HepG2 (cell line): ENCODE data around the gene PIEZO1. TPM values are rescaled to one million over a fixed set of nuclear protein-coding genes. Genes with fewer than 3 reads are reported as not detected.

Experiments used
- ATAC-seq: fragments of 200-7000 bp; cut with Tn5 transposase; 3 replicates; pipeline ENCODE4 v1.9.1; 2020; ENCODE audit warnings: mild to moderate bottlenecking, moderate library complexity
- BruUV-seq: library from RNA; stranded (reverse); fragments of 400-500 nt; replicated peaks from 2 replicates; lab custom pipeline; 2021; lab: Mats Ljungman, UMichigan
- CTCF ChIA-PET: fragments of 300-600 bp; formaldehyde crosslinking; extraction: SDS; loops from one replicate; lab custom pipeline; 2021; ENCODE audit warnings: low total read pairs, inconsistent platforms, low intra/inter-chr PET ratio; lab: Yijun Ruan, JAX
- POLR2A ChIA-PET: fragments of 350-600 bp; sonication (Branson Sonifier 250); formaldehyde crosslinking; loops from one replicate; lab custom pipeline; 2020; ENCODE audit warnings: antibody characterized with exemption, inconsistent platforms; lab: Yijun Ruan, JAX
- DNase-seq: peaks from one replicate; pipeline ENCODE4 v3.0.0-alpha.2; 2015; ENCODE audit warnings: low spot score
- FAIRE-seq: peaks from 3 replicates; lab custom pipeline; 2011; peaks lifted over from hg19 to GRCh38; lab: Jason Lieb, UNC
- H2AFZ ChIP-seq: one replicate; pipeline ENCODE4 v1.6.1; 2011; ENCODE audit warnings: low read length, inconsistent platforms
- H3K27ac ChIP-seq: fragments of 300-600 bp; 3 replicates; pipeline ENCODE4 v1.8.0; 2011; ENCODE audit warnings: mixed run types, mild to moderate bottlenecking, mixed read lengths, low read length, inconsistent platforms; ENCODE audit not compliant: insufficient read depth; ENCODE audit errors: extremely low read length
- H3K27me3 ChIP-seq, 2 experiments: fragments of 200-600 bp in 1 of 2; 2 replicates in 1 of 2; 3 replicates in 1 of 2; pipeline versions ENCODE4 v1.6.0 to v1.8.0; 2011; ENCODE audit warnings: low read length in 2 of 2, mild to moderate bottlenecking in 2 of 2, moderate library complexity in 2 of 2, inconsistent platforms in 1 of 2; ENCODE audit not compliant: insufficient read depth in 2 of 2, control insufficient read depth in 1 of 2
- H3K36me3 ChIP-seq, 2 experiments: fragments of 200-600 bp in 1 of 2; replicated peaks in 1 of 2; 2 replicates in 1 of 2; 3 replicates in 1 of 2; pipeline versions ENCODE4 v1.5.1 to v1.8.0; 2011; ENCODE audit warnings: low read length in 2 of 2, inconsistent platforms in 1 of 2; ENCODE audit not compliant: insufficient read depth in 2 of 2, control insufficient read depth in 1 of 2
- H3K4me1 ChIP-seq: 2 replicates; pipeline ENCODE4 v1.5.1; 2012; ENCODE audit warnings: low read length, inconsistent platforms; ENCODE audit not compliant: insufficient read depth
- H3K4me2 ChIP-seq: 2 replicates; pipeline ENCODE4 v1.6.0; 2011; ENCODE audit warnings: low read depth, low read length, inconsistent platforms
- H3K4me3 ChIP-seq, 3 experiments: fragments of 200-600 bp in 1 of 3; sonication (generic), shearing (Covaris generic) in 1 of 3; replicated peaks in 1 of 3; 2 replicates each; pipeline ENCODE4 v1.5.1; 2011 to 2016; ENCODE audit warnings: low read length in 3 of 3, inconsistent platforms in 2 of 3, low read depth in 2 of 3, mild to moderate bottlenecking in 2 of 3, control low read depth in 1 of 3, mixed read lengths in 1 of 3; ENCODE audit not compliant: insufficient read depth in 1 of 3
- H3K79me2 ChIP-seq: one replicate; pipeline ENCODE4 v1.6.1; 2011; ENCODE audit warnings: low read length, inconsistent platforms; ENCODE audit not compliant: insufficient read depth
- H3K9ac ChIP-seq: 2 replicates; pipeline ENCODE4 v1.6.0; 2011; ENCODE audit warnings: mild to moderate bottlenecking, low read depth, low read length, inconsistent platforms; ENCODE audit not compliant: insufficient read depth
- H3K9me3 ChIP-seq: 2 replicates; pipeline ENCODE4 v1.5.1; 2012; ENCODE audit warnings: mild to moderate bottlenecking, low read length
- H4K20me1 ChIP-seq: 2 replicates; pipeline ENCODE4 v1.6.0; 2011; ENCODE audit warnings: inconsistent platforms, mild to moderate bottlenecking, low read length, moderate library complexity; ENCODE audit not compliant: insufficient read depth
- AGO1 ChIP-seq: fragments of 200-400 bp; formaldehyde crosslinking; IDR thresholded peaks from 2 replicates; pipeline ENCODE4 v1.6.1; 2017; ENCODE audit warnings: mild to moderate bottlenecking, low read depth, low read length, moderate library complexity; ENCODE audit not compliant: poor library complexity, severe bottlenecking
- AGO2 ChIP-seq: fragments of 200-400 bp; formaldehyde crosslinking; optimal IDR thresholded peaks from 2 replicates; pipeline ENCODE3; 2017; ENCODE audit warnings: mild to moderate bottlenecking, low read depth, low read length, moderate library complexity
- CC2D1A ChIP-seq: sonication (generic); formaldehyde crosslinking; IDR thresholded peaks from 2 replicates; pipeline ENCODE4 v1.8.1; 2023; ENCODE audit warnings: mild to moderate bottlenecking, missing genetic modification reagents
- FOXA3 ChIP-seq: IDR thresholded peaks from 2 replicates; pipeline ENCODE4 v1.6.1; 2016; ENCODE audit warnings: missing genetic modification reagents, missing compliant biosample characterization
- HIC2 ChIP-seq: sonication (generic); formaldehyde crosslinking; IDR thresholded peaks from 2 replicates; pipeline ENCODE4 v1.9.0; 2022; ENCODE audit warnings: low read depth, missing genetic modification reagents
- HNRNPL ChIP-seq: fragments of 200-400 bp; formaldehyde crosslinking; IDR thresholded peaks from 2 replicates; pipeline ENCODE4 v1.6.1; 2017; ENCODE audit warnings: mild to moderate bottlenecking, low read depth, low read length
- KDM2A ChIP-seq: sonication (generic); formaldehyde crosslinking; IDR thresholded peaks from 2 replicates; pipeline ENCODE4 v1.4.0; 2020; ENCODE audit warnings: low read depth, missing genetic modification reagents, borderline replicate concordance
- MTERF4 ChIP-seq: sonication (generic); formaldehyde crosslinking; IDR thresholded peaks from 2 replicates; pipeline ENCODE4 v1.8.0; 2023; ENCODE audit warnings: mild to moderate bottlenecking, missing genetic modification reagents
- ZBTB33 ChIP-seq: sonication (generic); formaldehyde crosslinking; IDR thresholded peaks from 2 replicates; pipeline ENCODE4 v1.4.0; 2020; ENCODE audit warnings: missing genetic modification reagents
- ZFX ChIP-seq: sonication (generic); formaldehyde crosslinking; IDR thresholded peaks from 2 replicates; pipeline ENCODE4 v1.4.0; 2020; ENCODE audit warnings: mild to moderate bottlenecking, low read depth, missing genetic modification reagents, moderate library complexity
- ZNF446 ChIP-seq: sonication (generic); formaldehyde crosslinking; IDR thresholded peaks from 2 replicates; pipeline ENCODE4 v1.5.0; 2020; ENCODE audit warnings: mild to moderate bottlenecking, missing genetic modification reagents
- ZNF687 ChIP-seq: sonication (generic); formaldehyde crosslinking; IDR thresholded peaks from 2 replicates; pipeline ENCODE4 v1.5.1; 2020; ENCODE audit warnings: mild to moderate bottlenecking, missing genetic modification reagents, moderate library complexity
- ZNF839 ChIP-seq: sonication (generic); formaldehyde crosslinking; IDR thresholded peaks from 2 replicates; pipeline ENCODE4 v1.4.0; 2020; ENCODE audit warnings: missing genetic modification reagents, mild to moderate bottlenecking, borderline replicate concordance
- ZNF850 ChIP-seq: sonication (generic); formaldehyde crosslinking; conservative IDR thresholded peaks from 2 replicates; pipeline ENCODE4 v1.9.0; 2021; ENCODE audit warnings: mild to moderate bottlenecking, missing genetic modification reagents
- WGBS: methylation state at CpG from one replicate; pipeline ENCODE4 v1.1.6; 2017; ENCODE audit warnings: low lambda C conversion rate; 5-methylcytosine and 5-hydroxymethylcytosine counted together
- in situ Hi-C: cut with HindIII; loops from 2 replicates; pipeline ENCODE4 v1.10.0; 2017; ENCODE audit warnings: low pct_unique_long_range_greater_than_20kb; ENCODE audit not compliant: extremely low pct_ligation_motif_present
- intact Hi-C: fragments of 100-400 bp; cut with micrococcal nuclease; formaldehyde crosslinking; loops from one replicate; pipeline ENCODE4 v1.10.0; 2022; ENCODE audit not compliant: unreplicated experiment
- polyA plus RNA-seq, 8 experiments: library from polyadenylated mRNA; depleted of rRNA in 3 of 8; stranded (reverse) in 7 of 8; unstranded in 1 of 8; fragments of >200 nt; fragmentation: Illumina TruSeq in 4 of 8; extraction: Trizol in 4 of 8; gene quantifications; 2 replicates each; pipeline versions ENCODE4 v1.2.1 to v1.2.3, GENCODE V29; 2011 to 2016; ENCODE audit warnings: low read depth in 4 of 8, missing spikeins in 1 of 8, mixed read lengths in 1 of 8; ENCODE audit not compliant: insufficient read depth in 1 of 8
- total RNA-seq, 5 experiments: library from RNA; depleted of rRNA; stranded (reverse); fragments of >200 nt; fragmentation: Illumina TruSeq; extraction: Trizol; gene quantifications; 2 replicates each; pipeline ENCODE4 v1.2.3, GENCODE V29; 2016; ENCODE audit warnings: low read depth in 1 of 5

PIEZO1 gene
- total and polyA plus RNA-seq, 2 of the 13 experiments (the other 11 are each of a cell fraction or from before 2014, with no cell fraction given), result 67.9 to 85.0 TPM

- no TSS peak for BruUV-seq
- Histone ChIP-seq H3K9ac (no peak overlapping the region), H4K20me1 (no peaks in the 10 kb centered on the region), H3K4me3 (no peak overlapping the region), H3K79me2 (no peaks in the 10 kb centered on the region), H2AFZ (no peak overlapping the region), H3K9me3 (no peaks in the 10 kb centered on the region), H3K27ac (no peak overlapping the region), H3K4me1 (peaks cover 16% of the 10 kb centered on the region), H3K36me3 (peaks cover 11 to 12% of the 10 kb centered on the region in 2 experiments; a peak in 4 of 5 replicates), H3K4me2 (no peak overlapping the region), H3K27me3 (peaks cover 33 to 43% of the 10 kb centered on the region in 2 experiments)
- TF ChIP-seq ZBTB33 (CRISPR knock-in tag) (peak; percentile 66), HIC2 (peak; percentile 46; the same call in 1 of the 2 replicates), ZNF687 (CRISPR knock-in tag) (peak; percentile 13; the same call in 1 of the 2 replicates), CC2D1A (CRISPR knock-in tag) (no peak), FOXA3 (CRISPR knock-in tag) (no peak), ZNF850 (CRISPR knock-in tag) (no peak), AGO2 (peak; percentile 53), KDM2A (CRISPR knock-in tag) (peak; percentile 53; the same call in 1 of the 2 replicates), AGO1 (peak; percentile 17), MTERF4 (no peak), ZNF446 (no peak), ZNF839 (CRISPR knock-in tag) (0 out of 2 replicates have a peak, but pooled peaks have one; percentile 55), HNRNPL (peak; percentile 73; the same call in 1 of the 2 replicates), ZFX (CRISPR knock-in tag) (peak; percentile 27; the same call in 1 of the 2 replicates)
- in situ Hi-C loops, result no loop called here
- WGBS, result 73% methylated on average over 13 of the region's 15 CpGs
- ATAC-seq, result peak; percentile 2; the same call in 1 of the 3 replicates
- CTCF ChIA-PET, result no interaction called here
- POLR2A ChIA-PET, result no interaction called here
- no peak for DNase-seq
- intact Hi-C loops, result no loop called here
- no peak for FAIRE-seq
These were observed 89.8 kb downstream of the PIEZO1 start for GRCh38 chr16:88695218-88695617.
